ENCODE measurements around the gene DAGLB.
"Not testable (repeated sequence)": the region's sequence is repeated elsewhere in the genome, so short reads cannot be mapped to it uniquely, and the experiment has no call there.

The DAGLB gene

GRCh38 chr7:6399351-6399750 lies 48.4 kb downstream of the DAGLB start:
- POLR2A ChIA-PET = no interaction called here
- DNase-seq (ENCODE audit: low read depth, low spot score) = no peak
- no peak for TF ChIP-seq CTCF (IDR thresholded peaks at IDR 0.05; ENCODE audit: insufficient read depth, low read length, missing control alignments)
- no peak overlapping the region for H3K4me3 ChIP-seq (ENCODE audit: low read depth, low read length)
- CTCF ChIA-PET = interaction anchor here (1.1 kb wide), 1 partner anchor 10 kb away, joined by 4 read pairs; no protein-coding TSS in a partner anchor

GRCh38 chr7:6398943-6399342 lies 48.8 kb downstream of the DAGLB start:
- TF ChIP-seq CTCF (IDR thresholded peaks at IDR 0.05; ENCODE audit: insufficient read depth, low read length, missing control alignments) = no peak
- no peak for DNase-seq (ENCODE audit: low read depth, low spot score)
- CTCF ChIA-PET = interaction anchor here (1.1 kb wide), 1 partner anchor 10 kb away, joined by 4 read pairs; no protein-coding TSS in a partner anchor
- H3K4me3 ChIP-seq (ENCODE audit: low read depth, low read length) = no peak overlapping the region
- POLR2A ChIA-PET = no interaction called here

GRCh38 chr7:6397759-6398495 lies 49.8 kb downstream of the DAGLB start:
- H3K4me3 ChIP-seq (ENCODE audit: low read depth, low read length); DNase-seq (ENCODE audit: low read depth, low spot score); POLR2A ChIA-PET; CTCF ChIA-PET: not testable (repeated sequence)

- ChIA-PET POLR2A (no interaction called here), CTCF (interaction anchor here (0.6 to 2.4 kb wide), 2 partner anchors 9 to 49 kb away, joined by 3 to 6 read pairs; no protein-coding TSS in a partner anchor)
- DNase-seq (ENCODE audit: low read depth, low spot score) = no peak
- TF ChIP-seq CTCF (IDR thresholded peaks at IDR 0.05; ENCODE audit: insufficient read depth, low read length, missing control alignments) = no peak
- H3K4me3 ChIP-seq (ENCODE audit: low read depth, low read length) = no peak overlapping the region
These were observed 51.7 kb downstream of the DAGLB start for GRCh38 chr7:6395898-6396595.

- no peak for DNase-seq (ENCODE audit: low read depth, low spot score)
- ChIA-PET CTCF (interaction anchor here (1.1 kb wide), 1 partner anchor 31 kb away, joined by 3 read pairs; no protein-coding TSS in a partner anchor), POLR2A (no interaction called here)
- TF ChIP-seq CTCF (IDR thresholded peaks at IDR 0.05; ENCODE audit: insufficient read depth, low read length, missing control alignments) = no peak
- no peak overlapping the region for H3K4me3 ChIP-seq (ENCODE audit: low read depth, low read length)
These were observed 53.6 kb downstream of the DAGLB start for GRCh38 chr7:6394114-6394513.

GRCh38 chr7:6393667-6394056 lies 54.1 kb downstream of the DAGLB start:
- ChIA-PET CTCF (no interaction called here), POLR2A (no interaction called here)
- H3K4me3 ChIP-seq (ENCODE audit: low read depth, low read length) = no peak overlapping the region
- DNase-seq (ENCODE audit: low read depth, low spot score) = no peak
- TF ChIP-seq CTCF (IDR thresholded peaks at IDR 0.05; ENCODE audit: insufficient read depth, low read length, missing control alignments) = no peak

Measured in AG04449 (cell line).